Gastrocnemius medialis (tissue), 4 donors: ENCODE results near the gene ROBO2. TPM values are rescaled to one million over a fixed set of nuclear protein-coding genes. Genes with fewer than 3 reads are reported as not detected.

Experiments
- ATAC-seq, 2 donors: fragments of 150-250 bp; one replicate each; pipeline ENCODE4 v1.9.1; 2016
- DNase-seq, 2 donors: peaks; one replicate each; pipeline ENCODE4 v3.0.0-alpha.2; 2019
- H3K27ac ChIP-seq, 4 donors: fragments of 200-600 bp; sonication (generic); 1 replicate in 1 of 4; 2 replicates in 3 of 4; pipeline ENCODE4 v1.5.1; 2016 to 2018; ENCODE audit warnings: mild to moderate bottlenecking in 2 of 4, moderate library complexity in 1 of 4
- H3K27me3 ChIP-seq, 3 donors: fragments of 200-600 bp; sonication (generic) in 2 of 3; 1 replicate in 1 of 3; 2 replicates in 2 of 3; pipeline versions ENCODE4 v1.5.1 to v1.6.0; 2016 to 2019; ENCODE audit warnings: mild to moderate bottlenecking in 1 of 3, moderate library complexity in 1 of 3
- H3K36me3 ChIP-seq, 2 donors: fragments of 200-600 bp; sonication (generic) in 1 of 2; one replicate each; pipeline ENCODE4 v1.5.1; 2017 to 2018
- H3K4me1 ChIP-seq, 2 donors: fragments of 200-600 bp; sonication (generic) in 1 of 2; one replicate each; pipeline ENCODE4 v1.5.1; 2016 to 2017; ENCODE audit warnings: mild to moderate bottlenecking in 2 of 2
- H3K4me3 ChIP-seq, 4 donors: fragments of 200-600 bp; sonication (generic) in 3 of 4; 1 replicate in 1 of 4; 2 replicates in 3 of 4; pipeline ENCODE4 v1.5.1; 2016 to 2019; ENCODE audit warnings: mild to moderate bottlenecking in 2 of 4
- H3K9me3 ChIP-seq, 3 donors: fragments of 200-600 bp; sonication (generic) in 2 of 3; 1 replicate in 1 of 3; 2 replicates in 2 of 3; pipeline ENCODE4 v1.5.1; 2016 to 2019
- POLR2A ChIP-seq, 2 donors: fragments of 450-650 bp; IDR thresholded peaks; one replicate each; pipeline ENCODE4 v1.6.1; 2017; ENCODE audit warnings: antibody characterized with exemption in 2 of 2, mild to moderate bottlenecking in 2 of 2, moderate library complexity in 2 of 2
- in situ Hi-C, 4 donors: fragments of 200-750 bp; cut with MboI; loops; one replicate each; pipeline versions ENCODE4 v1.15.0 to v1.8.0; 2017; ENCODE audit warnings: low sequenced_read_pairs in 4 of 4
- intact Hi-C: fragments of 100-400 bp; cut with DNase I; formaldehyde crosslinking; loops from one replicate; pipeline ENCODE4 v1.15.1; 2023; ENCODE audit warnings: low total_unique reads
- total RNA-seq, 4 donors: library from RNA; depleted of rRNA; stranded (reverse); fragments of >200 nt; gene quantifications; one replicate each; pipeline versions ENCODE4 v1.1.0 to v1.2.3, GENCODE V29; 2016
- TF ChIP-seq, protein P1 (sequence below), 5 experiments: fragments of 450-650 bp in 3 of 5; fragments of 200-600 bp in 2 of 5; sonication (generic) in 2 of 5; IDR thresholded peaks in 4 of 5; conservative IDR thresholded peaks in 1 of 5; 1 replicate in 4 of 5; 2 replicates in 1 of 5; pipeline ENCODE4 v1.5.1; 2016 to 2019; ENCODE audit warnings: antibody characterized with exemption in 5 of 5, mild to moderate bottlenecking in 3 of 5, moderate library complexity in 3 of 5

ROBO2 gene
- total RNA-seq, 4 donors from 2014 or later = 0.07 TPM; not detected in 3

DNA sequence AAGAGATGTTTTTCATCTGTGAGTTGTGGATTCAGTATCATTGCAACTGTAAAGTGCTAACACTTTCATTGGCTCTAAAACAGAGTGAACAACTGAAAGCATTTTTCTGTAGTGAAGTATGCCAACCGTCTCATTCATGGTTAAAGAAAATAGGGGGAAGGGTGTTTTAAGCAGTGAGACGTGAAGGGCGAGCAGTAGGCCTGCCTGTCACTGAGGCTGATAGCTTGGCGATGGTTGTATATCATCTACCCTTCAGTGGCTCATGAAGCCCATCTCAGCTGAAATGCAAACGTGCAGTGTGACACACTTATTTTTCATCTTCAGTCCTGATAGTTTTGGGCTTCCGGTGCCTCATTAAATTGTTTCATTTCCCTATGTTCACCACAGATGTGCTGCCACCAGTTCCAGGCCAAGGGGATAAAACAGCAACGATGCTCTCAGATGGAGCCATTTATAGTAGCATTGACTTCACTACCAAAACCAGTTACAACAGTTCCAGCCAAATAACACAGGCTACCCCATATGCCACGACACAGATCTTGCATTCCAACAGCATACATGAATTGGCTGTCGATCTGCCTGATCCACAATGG lies 562.0 kb downstream of the ROBO2 start:
- Histone ChIP-seq H3K4me1 (no peaks in the 10 kb centered on the region), H3K9me3 (no peaks in the 10 kb centered on the region), H3K27me3 (no peaks in the 10 kb centered on the region), H3K36me3 (no peaks in the 10 kb centered on the region), H3K4me3 (no peak overlapping the region), H3K27ac (no peak overlapping the region)
- intact Hi-C loops (no loop called here), in situ Hi-C loops (no loop called here)
- no peak for DNase-seq
- ATAC-seq = no peak
- TF ChIP-seq, protein P1, sequence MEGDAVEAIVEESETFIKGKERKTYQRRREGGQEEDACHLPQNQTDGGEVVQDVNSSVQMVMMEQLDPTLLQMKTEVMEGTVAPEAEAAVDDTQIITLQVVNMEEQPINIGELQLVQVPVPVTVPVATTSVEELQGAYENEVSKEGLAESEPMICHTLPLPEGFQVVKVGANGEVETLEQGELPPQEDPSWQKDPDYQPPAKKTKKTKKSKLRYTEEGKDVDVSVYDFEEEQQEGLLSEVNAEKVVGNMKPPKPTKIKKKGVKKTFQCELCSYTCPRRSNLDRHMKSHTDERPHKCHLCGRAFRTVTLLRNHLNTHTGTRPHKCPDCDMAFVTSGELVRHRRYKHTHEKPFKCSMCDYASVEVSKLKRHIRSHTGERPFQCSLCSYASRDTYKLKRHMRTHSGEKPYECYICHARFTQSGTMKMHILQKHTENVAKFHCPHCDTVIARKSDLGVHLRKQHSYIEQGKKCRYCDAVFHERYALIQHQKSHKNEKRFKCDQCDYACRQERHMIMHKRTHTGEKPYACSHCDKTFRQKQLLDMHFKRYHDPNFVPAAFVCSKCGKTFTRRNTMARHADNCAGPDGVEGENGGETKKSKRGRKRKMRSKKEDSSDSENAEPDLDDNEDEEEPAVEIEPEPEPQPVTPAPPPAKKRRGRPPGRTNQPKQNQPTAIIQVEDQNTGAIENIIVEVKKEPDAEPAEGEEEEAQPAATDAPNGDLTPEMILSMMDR (IDR thresholded peaks at IDR 0.05 in 4 of 5, conservative IDR thresholded peaks at IDR 0.05 in 1 of 5) = no peak
- no peak for TF ChIP-seq POLR2A (IDR thresholded peaks at IDR 0.05)

DNA sequence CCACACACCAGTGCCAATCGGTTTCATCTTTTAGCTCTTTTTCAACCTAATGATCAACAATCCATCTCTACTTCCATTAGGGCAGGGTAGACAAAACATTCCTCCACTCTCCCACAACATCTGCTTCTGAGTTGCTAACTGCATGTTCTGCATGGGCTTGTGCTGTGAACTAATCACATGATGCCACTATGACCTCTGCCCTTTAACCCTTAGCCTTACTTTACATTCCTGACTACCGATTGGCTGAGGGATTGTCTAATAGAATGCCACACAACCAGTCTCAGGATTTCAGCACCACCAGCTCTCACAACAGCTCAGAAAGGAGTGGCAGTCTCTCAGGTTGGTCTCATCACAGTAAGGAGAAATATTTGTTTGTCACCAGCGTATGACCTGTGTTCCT lies 562.8 kb downstream of the ROBO2 start:
- ATAC-seq (no peak), DNase-seq (no peak)
- Histone ChIP-seq H3K4me1 (no peaks in the 10 kb centered on the region), H3K27ac (no peak overlapping the region), H3K9me3 (no peaks in the 10 kb centered on the region), H3K36me3 (no peaks in the 10 kb centered on the region), H3K4me3 (no peak overlapping the region), H3K27me3 (no peaks in the 10 kb centered on the region)
- TF ChIP-seq POLR2A (IDR thresholded peaks at IDR 0.05) = no peak
- TF ChIP-seq, protein P1 (IDR thresholded peaks at IDR 0.05 in 4 of 5, conservative IDR thresholded peaks at IDR 0.05 in 1 of 5) = no peak
- intact Hi-C loops = no loop called here
- in situ Hi-C loops = no loop called here

- no peak overlapping the region for H3K4me3 ChIP-seq
- no peaks in the 10 kb centered on the region for H3K27me3 ChIP-seq
- no peaks in the 10 kb centered on the region for H3K9me3 ChIP-seq
- ATAC-seq (no peak), DNase-seq (no peak)
- no peaks in the 10 kb centered on the region for H3K36me3 ChIP-seq
- TF ChIP-seq, protein P1 (IDR thresholded peaks at IDR 0.05 in 4 of 5, conservative IDR thresholded peaks at IDR 0.05 in 1 of 5) = no peak
- no peak for TF ChIP-seq POLR2A (IDR thresholded peaks at IDR 0.05)
- no peak overlapping the region for H3K27ac ChIP-seq
- in situ Hi-C loops (no loop called here), intact Hi-C loops (no loop called here)
- no peaks in the 10 kb centered on the region for H3K4me1 ChIP-seq
Observed at GRCh38 chr3:77605308-77605707, 565.4 kb downstream of the ROBO2 start.

GRCh38 chr3:77605865-77606264 lies 566.0 kb downstream of the ROBO2 start:
- no peak for TF ChIP-seq POLR2A (IDR thresholded peaks at IDR 0.05)
- TF ChIP-seq, protein P1 (IDR thresholded peaks at IDR 0.05 in 4 of 5, conservative IDR thresholded peaks at IDR 0.05 in 1 of 5) = no peak
- Histone ChIP-seq H3K27me3 (no peaks in the 10 kb centered on the region), H3K27ac (no peak overlapping the region), H3K36me3 (no peaks in the 10 kb centered on the region), H3K9me3 (no peaks in the 10 kb centered on the region), H3K4me1 (no peaks in the 10 kb centered on the region), H3K4me3 (no peak overlapping the region)
- intact Hi-C loops (no loop called here), in situ Hi-C loops (no loop called here)
- ATAC-seq (no peak), DNase-seq (no peak)

DNA sequence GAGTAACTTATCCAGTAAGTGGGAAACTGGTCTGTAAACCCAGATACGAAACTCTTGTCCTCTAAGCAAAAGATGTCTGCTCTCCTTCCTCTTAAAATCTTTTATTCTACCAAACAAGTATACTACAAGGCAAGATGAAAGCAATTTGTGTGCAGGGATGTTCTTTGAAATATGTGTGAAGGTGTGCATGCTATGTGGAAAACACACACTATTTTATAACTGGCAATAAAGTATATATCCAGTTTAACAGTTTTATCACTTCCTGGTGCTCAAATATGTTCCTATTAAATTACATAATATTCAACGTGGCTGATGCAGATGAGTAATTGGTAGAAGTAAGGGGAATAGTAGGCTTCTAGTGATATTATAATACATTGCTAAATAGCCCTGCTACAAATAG lies 566.5 kb downstream of the ROBO2 start:
- intact Hi-C loops = no loop called here
- Histone ChIP-seq H3K36me3 (no peaks in the 10 kb centered on the region), H3K9me3 (no peaks in the 10 kb centered on the region), H3K4me1 (no peaks in the 10 kb centered on the region), H3K27me3 (no peaks in the 10 kb centered on the region), H3K4me3 (no peak overlapping the region), H3K27ac (no peak overlapping the region)
- ATAC-seq (no peak), DNase-seq (no peak)
- no peak for TF ChIP-seq POLR2A (IDR thresholded peaks at IDR 0.05)
- TF ChIP-seq, protein P1 (IDR thresholded peaks at IDR 0.05 in 4 of 5, conservative IDR thresholded peaks at IDR 0.05 in 1 of 5) = no peak
- in situ Hi-C loops = no loop called here
